ENCODE measurements around the gene CDKAL1.

The CDKAL1 gene

GRCh38 chr6:20850686-20851416 is 316.6 kb downstream of the CDKAL1 start:
- DNase-seq, result no peak

GRCh38 chr6:20851795-20852194 is 317.5 kb downstream of the CDKAL1 start:
- no peak for DNase-seq

- no peak for DNase-seq
Measured at GRCh38 chr6:20853828-20854227, 319.6 kb downstream of the CDKAL1 start.

- no peak for DNase-seq
Measured at GRCh38 chr6:20856681-20857288, 322.5 kb downstream of the CDKAL1 start.

- no peak for DNase-seq
Measured at GRCh38 chr6:20861481-20861880, 327.2 kb downstream of the CDKAL1 start.

GRCh38 chr6:20866036-20866435 is 331.8 kb downstream of the CDKAL1 start:
- no peak for DNase-seq

- no peak for DNase-seq
Measured at GRCh38 chr6:20866935-20867703, 332.9 kb downstream of the CDKAL1 start.

GRCh38 chr6:20868397-20869096 is 334.3 kb downstream of the CDKAL1 start:
- no peak for DNase-seq

GRCh38 chr6:20870021-20870420 is 335.8 kb downstream of the CDKAL1 start:
- DNase-seq, result no peak

GRCh38 chr6:20870493-20870892 is 336.2 kb downstream of the CDKAL1 start:
- no peak for DNase-seq

GRCh38 chr6:20873425-20874190 is 339.4 kb downstream of the CDKAL1 start:
- DNase-seq, result no peak

GRCh38 chr6:20875369-20875963 is 341.2 kb downstream of the CDKAL1 start:
- no peak for DNase-seq

- DNase-seq, result no peak
Measured at GRCh38 chr6:20876036-20876435, 341.8 kb downstream of the CDKAL1 start.

- no peak for DNase-seq
Measured at GRCh38 chr6:20876561-20876960, 342.3 kb downstream of the CDKAL1 start.

GRCh38 chr6:20877008-20877937 is 343.0 kb downstream of the CDKAL1 start:
- DNase-seq, result no peak

- DNase-seq, result no peak
Measured at GRCh38 chr6:20879121-20879520, 344.9 kb downstream of the CDKAL1 start.

GRCh38 chr6:20879526-20879925 is 345.3 kb downstream of the CDKAL1 start:
- no peak for DNase-seq

- no peak for DNase-seq
Measured at GRCh38 chr6:20881365-20881764, 347.1 kb downstream of the CDKAL1 start.

- DNase-seq, result no peak
Measured at GRCh38 chr6:20882014-20882413, 347.8 kb downstream of the CDKAL1 start.

- no peak for DNase-seq
Measured at GRCh38 chr6:20885076-20885475, 350.8 kb downstream of the CDKAL1 start.

- no peak for DNase-seq
Measured at GRCh38 chr6:20891161-20891560, 356.9 kb downstream of the CDKAL1 start.
